CD4-positive, alpha-beta T cell (primary cell): ENCODE measurements around the gene ZNF324B. TPM values are rescaled to one million over a fixed set of nuclear protein-coding genes. Genes with fewer than 3 reads are reported as not detected.
A peak's percentile ranks its signal among the peaks of the same experiment; 100 is the strongest.

Source experiments
- ATAC-seq: fragments of 200-7000 bp; cut with Tn5 transposase; one replicate; pipeline ENCODE4 v1.10.0; 2022; ENCODE audit warnings: mild to moderate bottlenecking; ENCODE audit not compliant: poor library complexity
- CTCF ChIA-PET: fragments of 350-600 bp; sonication (Branson Sonifier 250); formaldehyde crosslinking; loops from one replicate; lab custom pipeline; 2021; ENCODE audit warnings: antibody characterized with exemption, inconsistent platforms; lab: Charles Lee
- POLR2A ChIA-PET: fragments of 350-600 bp; sonication (Branson Sonifier 250); formaldehyde crosslinking; loops from one replicate; lab custom pipeline; 2021; ENCODE audit warnings: antibody characterized with exemption, inconsistent platforms; lab: Charles Lee
- DNase-seq, 14 experiments: peaks; one replicate each; pipeline ENCODE4 v3.0.0-alpha.2; 2013 to 2020; ENCODE audit warnings: mixed read lengths in 2 of 14
- H3K27ac ChIP-seq, 2 donors: one replicate each; pipeline versions ENCODE4 v1.5.1 to v1.7.0; 2013; ENCODE audit warnings: low read length in 2 of 2, low read depth in 1 of 2, mild to moderate bottlenecking in 1 of 2
- H3K27me3 ChIP-seq, 2 experiments: 1 replicate in 1 of 2; 2 replicates in 1 of 2; pipeline versions ENCODE4 v1.6.1 to v1.7.0; 2013; ENCODE audit warnings: low read length in 2 of 2, control low read depth in 1 of 2, mild to moderate bottlenecking in 1 of 2, moderate library complexity in 1 of 2; ENCODE audit not compliant: insufficient read depth in 2 of 2, control insufficient read depth in 1 of 2
- H3K36me3 ChIP-seq: one replicate; pipeline ENCODE4 v1.6.1; 2013; ENCODE audit warnings: low read length, control low read depth; ENCODE audit not compliant: insufficient read depth
- H3K4me1 ChIP-seq: one replicate; pipeline ENCODE4 v1.6.1; 2013; ENCODE audit warnings: low read length, control low read depth; ENCODE audit not compliant: insufficient read depth
- H3K4me3 ChIP-seq: one replicate; pipeline ENCODE4 v1.5.1; 2013; ENCODE audit warnings: mild to moderate bottlenecking, low read length, moderate library complexity
- H3K9me3 ChIP-seq, 2 experiments: 1 replicate in 1 of 2; 2 replicates in 1 of 2; pipeline versions ENCODE4 v1.6.1 to v1.7.0; 2013; ENCODE audit warnings: low read length in 2 of 2, mild to moderate bottlenecking in 2 of 2, control low read depth in 1 of 2, moderate library complexity in 1 of 2; ENCODE audit not compliant: control insufficient read depth in 1 of 2, insufficient read depth in 1 of 2
- H3K27ac Mint-ChIP-seq: one replicate; pipeline ENCODE4 v1.8.0; 2020; ENCODE audit warnings: mixed read lengths
- H3K27me3 Mint-ChIP-seq: one replicate; pipeline ENCODE4 v1.8.0; 2021; ENCODE audit warnings: mixed read lengths
- H3K36me3 Mint-ChIP-seq: one replicate; pipeline ENCODE4 v1.8.0; 2021; ENCODE audit warnings: low read depth, mixed read lengths
- H3K4me1 Mint-ChIP-seq: one replicate; pipeline ENCODE4 v1.8.0; 2021; ENCODE audit warnings: low read depth, mixed read lengths
- H3K4me3 Mint-ChIP-seq: one replicate; pipeline ENCODE4 v1.8.0; 2020; ENCODE audit warnings: mild to moderate bottlenecking, mixed read lengths
- H3K9me3 Mint-ChIP-seq: one replicate; pipeline ENCODE4 v1.8.0; 2020; ENCODE audit warnings: mixed read lengths
- intact Hi-C, 2 experiments: fragments of 100-400 bp; cut with DNase I in 1 of 2; cut with micrococcal nuclease in 1 of 2; formaldehyde crosslinking; loops; one replicate each; pipeline versions ENCODE4 v1.15.1 to v1.9.0; 2023 to 2025; cut with DNase I, micrococcal nuclease
- total RNA-seq, 174 experiments: library from RNA in 2 of 174; stranded (reverse) in 2 of 174; gene quantifications; one replicate each; pipeline ENCODE4 v1.2.3 and lab custom pipeline; 2021 to 2026
- TF ChIP-seq, protein P1 (sequence below): fragments of 200-600 bp; IDR thresholded peaks from one replicate; pipeline ENCODE4 v1.8.0; 2022; ENCODE audit warnings: antibody characterized with exemption, mild to moderate bottlenecking

The ZNF324B gene
- total RNA-seq, 2 experiments from 2014 or later: 6.3 to 7.6 TPM

DNA sequence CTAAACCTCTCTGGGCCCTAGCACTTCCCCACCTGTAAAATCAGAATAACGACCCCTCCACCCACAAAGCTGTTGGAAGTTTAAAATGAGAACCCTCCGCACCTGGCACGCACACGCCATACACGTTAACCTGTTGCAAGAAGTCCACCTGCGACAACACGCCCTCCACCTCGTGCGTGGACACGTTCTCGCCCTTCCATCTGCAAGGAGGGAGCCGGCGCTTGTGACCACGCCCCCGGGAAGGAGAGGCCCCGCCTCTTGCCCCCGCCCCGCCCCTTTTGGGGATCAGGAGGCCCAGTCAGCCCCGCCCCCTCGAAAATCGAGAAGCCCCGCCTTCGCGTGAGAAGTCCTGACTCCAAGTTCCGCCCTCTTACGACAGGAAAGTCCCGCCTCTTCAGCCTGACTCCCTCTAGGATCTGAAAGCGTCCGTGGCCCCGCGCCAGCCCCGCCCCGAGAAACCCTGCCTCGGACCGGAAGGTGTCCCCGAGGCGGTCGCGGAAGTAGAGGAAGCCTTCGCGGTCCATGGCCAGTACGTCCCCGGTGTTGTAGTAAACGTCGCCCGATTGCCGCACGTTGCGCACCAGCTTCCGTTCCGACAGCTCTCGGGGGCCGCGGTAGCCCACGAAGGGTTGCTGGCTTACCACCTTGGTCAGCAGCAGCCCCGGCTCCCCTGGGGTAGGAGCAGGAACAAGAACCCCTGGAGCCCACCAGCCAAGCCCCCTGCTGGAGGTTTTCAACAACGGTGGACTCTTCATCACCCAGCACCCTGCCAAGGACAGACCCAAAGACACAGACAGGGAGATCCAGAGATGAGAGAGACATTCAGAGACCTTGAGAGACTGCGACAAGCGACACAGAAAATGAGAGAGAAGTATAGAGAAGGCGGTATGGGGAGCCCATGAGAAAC, 47.9 kb downstream of the ZNF324B start:
- POLR2A ChIA-PET: interaction anchor here (1.0 to 2.3 kb wide), 7 partner anchors 19 to 316 kb away, joined by 3 to 15 read pairs (median 5); partner anchors contain the start of genes CHMP2A, ZBTB45, ZNF274 and ZNF324B
- peak; percentile 83 for ATAC-seq
- peak overlapping the region; percentile 57 to 79 for H3K27ac ChIP-seq
- no peaks in the 10 kb centered on the region for H3K27me3 ChIP-seq
- TF ChIP-seq, protein P1, sequence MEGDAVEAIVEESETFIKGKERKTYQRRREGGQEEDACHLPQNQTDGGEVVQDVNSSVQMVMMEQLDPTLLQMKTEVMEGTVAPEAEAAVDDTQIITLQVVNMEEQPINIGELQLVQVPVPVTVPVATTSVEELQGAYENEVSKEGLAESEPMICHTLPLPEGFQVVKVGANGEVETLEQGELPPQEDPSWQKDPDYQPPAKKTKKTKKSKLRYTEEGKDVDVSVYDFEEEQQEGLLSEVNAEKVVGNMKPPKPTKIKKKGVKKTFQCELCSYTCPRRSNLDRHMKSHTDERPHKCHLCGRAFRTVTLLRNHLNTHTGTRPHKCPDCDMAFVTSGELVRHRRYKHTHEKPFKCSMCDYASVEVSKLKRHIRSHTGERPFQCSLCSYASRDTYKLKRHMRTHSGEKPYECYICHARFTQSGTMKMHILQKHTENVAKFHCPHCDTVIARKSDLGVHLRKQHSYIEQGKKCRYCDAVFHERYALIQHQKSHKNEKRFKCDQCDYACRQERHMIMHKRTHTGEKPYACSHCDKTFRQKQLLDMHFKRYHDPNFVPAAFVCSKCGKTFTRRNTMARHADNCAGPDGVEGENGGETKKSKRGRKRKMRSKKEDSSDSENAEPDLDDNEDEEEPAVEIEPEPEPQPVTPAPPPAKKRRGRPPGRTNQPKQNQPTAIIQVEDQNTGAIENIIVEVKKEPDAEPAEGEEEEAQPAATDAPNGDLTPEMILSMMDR: no peak
- peaks cover 25% of the 10 kb centered on the region for H3K4me1 ChIP-seq
- H3K9me3 ChIP-seq: peaks cover 0 to 25% of the 10 kb centered on the region in 2 experiments
- H3K36me3 ChIP-seq: no peaks in the 10 kb centered on the region
- CTCF ChIA-PET: interaction anchor here (1.1 to 1.5 kb wide), 3 partner anchors 15 to 90 kb away, joined by 3 to 8 read pairs (median 4); partner anchors contain the start of genes ZBTB45 and ZNF584
- peak overlapping the region; percentile 94 for H3K4me3 Mint-ChIP-seq
- peaks cover 7% of the 10 kb centered on the region for H3K36me3 Mint-ChIP-seq
- peak overlapping the region; percentile 57 for H3K4me3 ChIP-seq
- H3K9me3 Mint-ChIP-seq: peaks cover 3% of the 10 kb centered on the region
- intact Hi-C loops: loop anchor here in 1 of 2 experiments (1.0 to 2.0 kb wide), 2 partner anchors 22 to 59 kb away; partner anchors contain the start of genes ZNF132 and ZNF446
- peak; percentile 85 to 98 (median 92) for DNase-seq
- peaks cover 16% of the 10 kb centered on the region for H3K4me1 Mint-ChIP-seq
- peak overlapping the region; percentile 86 for H3K27ac Mint-ChIP-seq
- no peaks in the 10 kb centered on the region for H3K27me3 Mint-ChIP-seq

DNA sequence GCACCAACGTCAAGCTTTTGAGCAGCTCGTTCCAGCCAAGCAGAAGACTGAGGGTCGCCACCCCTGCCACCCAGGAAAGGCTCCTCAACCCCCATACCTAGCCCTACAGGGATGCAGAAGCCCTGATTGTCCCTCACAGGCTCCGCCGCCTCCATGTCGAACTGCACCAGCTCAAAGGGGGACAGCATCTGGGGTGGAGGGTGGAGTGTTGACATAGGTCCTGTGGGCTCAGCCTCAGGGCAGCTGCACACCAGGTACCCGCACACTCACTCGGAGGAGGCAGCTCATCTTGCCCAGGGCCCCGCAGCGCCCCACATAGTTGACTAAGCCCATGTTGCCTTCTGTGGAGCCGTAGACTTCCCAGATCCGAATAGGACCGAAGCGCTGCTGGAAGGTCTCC, 48.8 kb downstream of the ZNF324B start:
- DNase-seq: peak in 1 of 14 experiments; percentile 34
- no peak overlapping the region for H3K4me3 Mint-ChIP-seq
- no peak overlapping the region for H3K27ac ChIP-seq

More for the DNA sequence above, 48.8 kb downstream of the ZNF324B start:
- H3K27me3 ChIP-seq: no peaks in the 10 kb centered on the region
- CTCF ChIA-PET: interaction anchor here (1.0 to 1.7 kb wide), 2 partner anchors 14 to 19 kb away, joined by 3 to 7 read pairs; partner anchors contain the start of gene ZBTB45
- Mint-ChIP-seq H3K4me1 (peaks cover 16% of the 10 kb centered on the region), H3K27ac (peak overlapping the region; percentile 86), H3K36me3 (peaks cover 7% of the 10 kb centered on the region), H3K9me3 (peaks cover 3% of the 10 kb centered on the region), H3K27me3 (no peaks in the 10 kb centered on the region)
- peaks cover 0 to 32% of the 10 kb centered on the region in 2 experiments for H3K9me3 ChIP-seq
- no peak for ATAC-seq
- H3K4me3 ChIP-seq: no peak overlapping the region
- intact Hi-C loops: no loop called here
- H3K4me1 ChIP-seq: peaks cover 25% of the 10 kb centered on the region
- POLR2A ChIA-PET: interaction anchor here (1.5 to 2.3 kb wide), 3 partner anchors 20 to 317 kb away, joined by 3 to 15 read pairs (median 5); partner anchors contain the start of genes CHMP2A, ZBTB45 and ZNF274
- TF ChIP-seq, protein P1: no peak
- H3K36me3 ChIP-seq: no peaks in the 10 kb centered on the region

Other genes with a start within 250 kb of the ZNF324B start
- gene ZNF544, start 222.7 kb upstream of the ZNF324B start, total RNA-seq: 1 to 10 TPM; 6.3 to 7.2 TPM
- gene ZNF8, start 172.7 kb upstream of the ZNF324B start, total RNA-seq: 1 to 10 TPM; 9.5 to 9.6 TPM
- gene ERVK3-1, start 146.2 kb upstream of the ZNF324B start, total RNA-seq: 100 to 1,000 TPM; 150 to 153 TPM
- under 1 TPM; 0.77 to 0.81 TPM for gene ZSCAN22, start 124.6 kb upstream of the ZNF324B start, total RNA-seq
- 1 to 10 TPM; 7.6 to 8.4 TPM for gene A1BG, start 98.1 kb upstream of the ZNF324B start, total RNA-seq
- under 1 TPM; 0.28 to 0.55 TPM for gene ZNF497, start 88.9 kb upstream of the ZNF324B start, total RNA-seq
- 1 to 10 TPM in 1 of 2 experiments, under 1 TPM in 1; 0.71 to 1.0 TPM for gene ZNF837, start 70.6 kb upstream of the ZNF324B start, total RNA-seq
- gene RPS5, start 64.4 kb upstream of the ZNF324B start, total RNA-seq: 1,000 to 10,000 TPM; 1,619 to 1,646 TPM
- under 1 TPM in 1 of 2 experiments, not detected in 1; 0.55 TPM for gene RNF225, start 56.0 kb upstream of the ZNF324B start, total RNA-seq
- 1 to 10 TPM; 1.7 to 1.8 TPM for gene ZNF584, start 43.0 kb upstream of the ZNF324B start, total RNA-seq
- gene ZNF132, start 11.5 kb upstream of the ZNF324B start, total RNA-seq: 1 to 10 TPM; 1.0 to 1.4 TPM
- 10 to 100 TPM; 24.3 to 25.2 TPM for gene ZNF324, start 15.5 kb downstream of the ZNF324B start, total RNA-seq
- gene ZNF446, start 24.7 kb downstream of the ZNF324B start, total RNA-seq: 10 to 100 TPM; 13.6 to 14.6 TPM
- gene SLC27A5, start 60.4 kb downstream of the ZNF324B start, total RNA-seq: 1 to 10 TPM; 3.5 to 4.8 TPM
- 1 to 10 TPM; 5.7 to 6.3 TPM for gene ZBTB45, start 68.2 kb downstream of the ZNF324B start, total RNA-seq
- gene TRIM28, start 92.4 kb downstream of the ZNF324B start, total RNA-seq: 100 to 1,000 TPM; 549 to 553 TPM
- 10 to 100 TPM; 60.5 to 62.4 TPM for gene CHMP2A, start 103.5 kb downstream of the ZNF324B start, total RNA-seq
- 10 to 100 TPM; 29.0 to 31.0 TPM for gene UBE2M, start 107.0 kb downstream of the ZNF324B start, total RNA-seq
- gene MZF1, start 121.7 kb downstream of the ZNF324B start, total RNA-seq: 10 to 100 TPM; 21.0 to 21.1 TPM